ENCODE results near the gene PCYT1A. TPM values are rescaled to one million over a fixed set of nuclear protein-coding genes. Genes with fewer than 3 reads are reported as not detected.
A peak's percentile ranks its signal among the peaks of the same experiment; 100 is the strongest.

The PCYT1A gene
- total and polyA plus RNA-seq, 8 donors = 36.2 to 71.0 (median 41.7) TPM

GRCh38 chr3:196237203-196237602, 50.3 kb downstream of the PCYT1A start:
- Histone ChIP-seq H3K36me3 (peaks cover 0 to 86% of the 10 kb centered on the region in 2 donors), H3K4me3 (no peak overlapping the region), H3K9me3 (no peaks in the 10 kb centered on the region), H3K27me3 (no peaks in the 10 kb centered on the region), H3K27ac (no peak overlapping the region), H3K4me1 (peaks cover 0 to 23% of the 10 kb centered on the region in 2 donors)
- ATAC-seq (no peak), DNase-seq (no peak)
- no peak for TF ChIP-seq CTCF (IDR thresholded peaks at IDR 0.05)
- intact Hi-C loops (cut with DNase I) = no loop called here

GRCh38 chr3:196236223-196236622, 51.3 kb downstream of the PCYT1A start:
- Histone ChIP-seq H3K27ac (peak overlapping the region in 1 of 2 donors; percentile 41), H3K9me3 (no peaks in the 10 kb centered on the region), H3K36me3 (peaks cover 0 to 77% of the 10 kb centered on the region in 2 donors), H3K27me3 (no peaks in the 10 kb centered on the region), H3K4me3 (no peak overlapping the region), H3K4me1 (peaks cover 0 to 23% of the 10 kb centered on the region in 2 donors)
- intact Hi-C loops (cut with DNase I) = no loop called here
- no peak for ATAC-seq
- TF ChIP-seq CTCF (IDR thresholded peaks at IDR 0.05) = no peak
- DNase-seq = no peak

GRCh38 chr3:196235452-196236122, 51.9 kb downstream of the PCYT1A start:
- H3K27ac ChIP-seq = peak overlapping the region in 1 of 2 donors; percentile 41
- peaks cover 0 to 23% of the 10 kb centered on the region in 2 donors for H3K4me1 ChIP-seq
- intact Hi-C loops (cut with DNase I) = no loop called here
- no peaks in the 10 kb centered on the region for H3K27me3 ChIP-seq
- no peak overlapping the region for H3K4me3 ChIP-seq
- peaks cover 0 to 70% of the 10 kb centered on the region in 2 donors for H3K36me3 ChIP-seq
- DNase-seq (no peak), ATAC-seq (no peak)
- TF ChIP-seq CTCF (IDR thresholded peaks at IDR 0.05) = no peak
- no peaks in the 10 kb centered on the region for H3K9me3 ChIP-seq

- Histone ChIP-seq H3K4me1 (peaks cover 0 to 23% of the 10 kb centered on the region in 2 donors), H3K27ac (no peak overlapping the region), H3K9me3 (no peaks in the 10 kb centered on the region), H3K27me3 (no peaks in the 10 kb centered on the region), H3K4me3 (no peak overlapping the region), H3K36me3 (peaks cover 0 to 43% of the 10 kb centered on the region in 2 donors)
- no peak for DNase-seq
- no peak for ATAC-seq
- TF ChIP-seq CTCF (IDR thresholded peaks at IDR 0.05) = no peak
- intact Hi-C loops (cut with DNase I) = no loop called here
Observed at GRCh38 chr3:196232882-196233251, 54.7 kb downstream of the PCYT1A start.

- intact Hi-C loops (cut with DNase I) = no loop called here
- DNase-seq (no peak), ATAC-seq (no peak)
- no peaks in the 10 kb centered on the region for H3K9me3 ChIP-seq
- H3K36me3 ChIP-seq = peaks cover 0 to 38% of the 10 kb centered on the region in 2 donors
- no peak overlapping the region for H3K27ac ChIP-seq
- peaks cover 0 to 23% of the 10 kb centered on the region in 2 donors for H3K4me1 ChIP-seq
- no peak for TF ChIP-seq CTCF (IDR thresholded peaks at IDR 0.05)
- H3K4me3 ChIP-seq = no peak overlapping the region
- no peaks in the 10 kb centered on the region for H3K27me3 ChIP-seq
Observed at GRCh38 chr3:196232154-196232881, 55.2 kb downstream of the PCYT1A start.

Measured in left lung (tissue), 10 donors.